ENCODE data around the gene MOB3A.
A peak's percentile ranks its signal among the peaks of the same experiment; 100 is the strongest.
"Not testable (repeated sequence)": the region's sequence is repeated elsewhere in the genome, so short reads cannot be mapped to it uniquely, and the experiment has no call there.

MOB3A gene

DNA sequence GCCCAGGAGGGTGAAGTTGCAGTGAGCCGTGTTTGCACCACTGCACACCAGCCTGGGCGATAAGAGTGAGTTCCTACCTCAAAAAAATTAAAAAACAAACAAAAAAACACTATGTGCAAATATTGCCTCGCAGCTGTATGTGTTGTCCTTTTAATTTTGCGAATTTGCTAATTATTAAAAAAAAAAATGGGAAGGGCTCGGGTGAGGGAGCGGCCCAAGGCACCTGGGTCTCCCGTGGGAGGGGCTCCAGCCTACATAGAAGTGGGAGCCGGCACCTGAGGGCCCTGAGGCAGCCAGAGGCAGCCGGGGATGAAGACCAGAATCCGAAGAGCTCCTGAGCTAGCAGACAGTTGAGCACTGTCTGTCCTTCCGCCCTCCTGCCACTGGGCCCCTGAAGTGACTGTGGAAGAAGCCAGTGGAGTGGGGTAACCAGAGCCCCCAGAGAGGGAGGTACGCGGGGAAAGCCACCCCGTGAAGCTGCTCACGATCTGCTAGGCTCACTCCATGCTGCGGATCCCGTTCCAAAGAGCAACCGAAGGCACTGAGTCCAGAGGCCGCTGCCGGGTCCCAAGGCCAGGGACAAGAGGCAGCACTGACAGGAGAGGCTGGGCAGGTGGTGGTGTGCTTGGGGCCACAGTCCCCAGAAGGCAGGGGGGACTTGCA lies 7.0 kb upstream of the MOB3A start:
- DNase-seq: no peak

DNA sequence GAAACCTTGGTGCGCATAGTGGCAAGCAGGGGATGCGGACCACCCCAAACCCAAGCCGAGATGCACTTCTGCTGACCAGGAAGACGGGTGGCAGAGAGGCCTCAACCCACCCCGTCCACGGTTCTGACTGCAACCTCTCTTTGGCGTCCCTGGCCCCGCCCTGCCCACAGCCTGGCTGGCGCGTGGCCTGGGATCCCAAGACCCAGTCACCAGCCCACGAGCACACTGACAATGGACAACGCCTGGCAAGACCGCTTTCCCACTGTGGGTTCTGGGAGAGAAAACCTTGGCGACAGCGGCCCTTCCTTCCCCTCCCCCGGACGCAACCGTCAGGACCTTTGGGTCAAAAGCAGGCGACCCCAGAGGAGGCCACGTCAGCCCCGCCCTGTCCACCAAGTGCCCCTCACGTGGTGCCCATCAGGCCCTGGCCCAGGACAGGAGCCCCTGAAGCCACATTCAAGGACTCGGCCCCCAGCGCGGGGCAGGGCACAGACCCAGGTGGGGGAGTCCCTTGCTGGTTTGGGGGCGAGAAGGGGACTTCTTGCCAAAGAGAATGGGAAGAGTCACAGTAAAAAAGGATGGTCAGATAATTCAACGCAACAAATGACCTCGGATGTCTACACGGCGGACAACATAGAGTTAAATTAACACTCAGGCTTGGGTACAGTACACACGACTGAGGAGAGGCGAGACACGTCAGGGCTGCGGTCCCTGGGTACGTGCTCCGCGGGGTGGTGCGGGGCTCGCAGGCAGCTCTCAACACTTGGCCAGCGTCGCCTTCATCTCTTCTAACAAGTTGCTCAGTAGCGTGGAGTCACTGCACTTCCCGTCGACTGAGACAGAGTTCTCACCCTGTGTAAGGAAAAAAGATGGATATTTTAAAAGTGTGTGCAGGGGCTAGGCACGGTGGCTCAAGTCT lies 5.5 kb upstream of the MOB3A start:
- DNase-seq: no peak

GRCh38 chr19:2100719-2101061 lies 4.6 kb upstream of the MOB3A start:
- no peak for DNase-seq

GRCh38 chr19:2099937-2100718 lies 4.0 kb upstream of the MOB3A start:
- DNase-seq: no peak

- DNase-seq: no peak
Observed at GRCh38 chr19:2099054-2099501, 3.0 kb upstream of the MOB3A start.

DNA sequence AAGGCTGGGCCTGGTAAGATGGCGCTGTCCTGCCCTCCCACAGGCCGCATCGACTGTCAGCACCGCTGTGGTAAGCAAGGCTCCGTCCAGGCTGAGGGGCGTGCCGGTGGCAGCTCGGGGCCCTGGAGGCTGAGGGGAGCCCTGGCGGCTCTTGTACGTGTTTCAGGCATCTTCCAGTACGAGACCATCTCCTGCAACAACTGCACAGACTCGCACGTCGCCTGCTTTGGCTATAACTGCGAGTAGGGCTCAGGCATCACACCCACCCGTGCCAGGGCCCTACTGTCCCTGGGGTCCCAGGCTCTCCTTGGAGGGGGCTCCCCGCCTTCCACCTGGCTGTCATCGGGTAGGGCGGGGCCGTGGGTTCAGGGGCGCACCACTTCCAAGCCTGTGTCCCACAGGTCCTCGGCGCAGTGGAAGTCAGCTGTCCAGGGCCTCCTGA lies 1.8 kb upstream of the MOB3A start:
- no peak for DNase-seq

DNA sequence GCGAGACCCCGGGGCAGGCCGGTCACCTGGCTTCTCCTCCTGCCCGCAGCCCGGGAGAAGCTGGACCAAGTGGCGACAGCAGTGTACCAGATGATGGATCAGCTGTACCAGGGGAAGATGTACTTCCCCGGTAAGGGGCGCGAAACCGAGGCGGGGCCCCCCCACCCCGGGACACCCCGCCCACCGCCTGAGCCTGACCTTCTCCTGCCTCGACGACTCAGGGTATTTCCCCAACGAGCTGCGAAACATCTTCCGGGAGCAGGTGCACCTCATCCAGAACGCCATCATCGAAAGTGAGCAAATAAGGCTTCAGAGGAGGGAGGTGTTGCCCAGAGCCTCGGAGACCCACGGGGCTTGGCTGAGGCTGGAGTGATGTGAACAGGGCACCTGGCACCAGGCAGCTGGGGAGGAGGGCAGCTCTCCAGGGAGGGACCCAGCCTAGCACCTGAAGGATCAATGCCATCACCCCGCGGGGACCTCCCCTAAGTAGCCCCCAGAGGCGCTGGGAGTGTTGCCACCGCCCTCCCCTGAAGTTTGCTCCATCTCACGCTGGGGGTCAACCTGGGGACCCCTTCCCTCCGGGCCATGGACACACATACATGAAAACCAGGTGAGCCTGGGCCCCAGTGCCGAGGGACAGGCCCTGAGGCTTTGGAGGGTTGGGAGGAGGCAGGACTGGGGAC lies 1.2 kb upstream of the MOB3A start:
- no peak for DNase-seq

DNA sequence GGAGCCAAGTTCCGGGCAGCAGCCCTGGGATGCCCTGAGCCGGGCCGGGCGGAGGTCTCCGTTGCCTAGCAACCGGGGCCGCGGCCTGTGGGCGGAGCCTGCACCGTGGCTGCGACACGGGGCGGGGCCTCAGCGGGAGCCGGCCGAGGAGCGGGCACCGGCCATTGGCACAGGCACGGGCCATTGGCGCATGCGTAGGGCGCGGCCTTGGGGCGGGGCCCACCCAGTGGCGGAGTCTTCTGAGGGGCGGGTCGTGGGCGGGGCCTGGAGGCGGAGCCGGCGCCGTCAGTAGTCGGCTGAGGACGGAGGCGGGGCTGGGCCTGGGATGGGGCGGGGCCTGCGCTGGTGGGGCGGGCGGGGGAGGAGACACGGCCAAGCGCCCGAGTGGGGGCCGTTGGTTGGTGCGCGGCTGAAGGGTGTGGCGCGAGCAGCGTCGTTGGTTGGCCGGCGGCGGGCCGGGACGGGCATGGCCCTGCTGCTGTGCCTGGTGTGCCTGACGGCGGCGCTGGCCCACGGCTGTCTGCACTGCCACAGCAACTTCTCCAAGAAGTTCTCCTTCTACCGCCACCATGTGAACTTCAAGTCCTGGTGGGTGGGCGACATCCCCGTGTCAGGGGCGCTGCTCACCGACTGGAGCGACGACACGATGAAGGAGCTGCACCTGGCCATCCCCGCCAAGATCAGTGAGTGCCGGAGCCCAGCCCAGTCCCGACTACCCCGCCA lies 515 bp upstream of the MOB3A start, which contains the start of gene IZUMO4:
IZUMO4 (plus strand) TSS at position 436 of the 723 bp plus-strand sequence; CDS start at position 467, 31 bp downstream.
- DNase-seq: peak; percentile 98

DNA sequence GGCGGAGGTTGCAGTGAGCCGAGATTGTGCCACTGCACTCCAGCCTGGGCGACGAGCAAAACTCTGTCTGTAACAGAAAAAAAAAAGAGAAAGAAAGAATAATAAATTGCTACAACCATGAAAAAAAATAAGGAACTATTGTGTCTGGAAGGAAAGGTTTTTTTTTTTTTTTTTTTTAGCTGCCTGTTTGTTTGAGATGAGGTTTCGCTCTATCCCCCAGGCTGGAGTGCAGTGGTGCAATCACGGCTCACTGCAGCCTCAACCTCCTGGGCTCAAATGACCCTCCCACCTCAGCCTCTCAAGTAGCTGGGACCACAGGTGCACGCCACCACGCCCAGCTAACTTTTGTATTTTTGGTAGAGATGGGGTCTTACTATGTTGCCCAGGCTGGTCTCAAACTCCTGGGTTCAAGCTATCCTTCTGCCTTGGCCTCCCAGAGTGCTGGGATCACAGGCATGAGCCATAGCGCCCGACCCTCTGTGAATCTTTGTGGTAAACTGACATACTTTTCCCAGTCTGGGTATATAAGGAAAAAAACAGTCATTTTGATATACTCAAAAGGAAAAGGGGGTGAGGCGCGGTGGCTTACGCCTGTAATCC lies 4.1 kb downstream of the MOB3A start:
- DNase-seq: not testable (repeated sequence)

GRCh38 chr19:2089727-2090053 lies 6.4 kb downstream of the MOB3A start:
- DNase-seq: no peak

- DNase-seq: no peak
Observed at GRCh38 chr19:2089001-2089711, 7.0 kb downstream of the MOB3A start.

- no peak for DNase-seq
Observed at GRCh38 chr19:2087621-2088100, 8.5 kb downstream of the MOB3A start.

- not testable (repeated sequence) for DNase-seq
Observed at GRCh38 chr19:2086695-2087620, 9.2 kb downstream of the MOB3A start.

- no peak for DNase-seq
Observed at GRCh38 chr19:2084993-2085720, 11.0 kb downstream of the MOB3A start.

- no peak for DNase-seq
Observed at GRCh38 chr19:2083174-2083854, 12.8 kb downstream of the MOB3A start.

DNA sequence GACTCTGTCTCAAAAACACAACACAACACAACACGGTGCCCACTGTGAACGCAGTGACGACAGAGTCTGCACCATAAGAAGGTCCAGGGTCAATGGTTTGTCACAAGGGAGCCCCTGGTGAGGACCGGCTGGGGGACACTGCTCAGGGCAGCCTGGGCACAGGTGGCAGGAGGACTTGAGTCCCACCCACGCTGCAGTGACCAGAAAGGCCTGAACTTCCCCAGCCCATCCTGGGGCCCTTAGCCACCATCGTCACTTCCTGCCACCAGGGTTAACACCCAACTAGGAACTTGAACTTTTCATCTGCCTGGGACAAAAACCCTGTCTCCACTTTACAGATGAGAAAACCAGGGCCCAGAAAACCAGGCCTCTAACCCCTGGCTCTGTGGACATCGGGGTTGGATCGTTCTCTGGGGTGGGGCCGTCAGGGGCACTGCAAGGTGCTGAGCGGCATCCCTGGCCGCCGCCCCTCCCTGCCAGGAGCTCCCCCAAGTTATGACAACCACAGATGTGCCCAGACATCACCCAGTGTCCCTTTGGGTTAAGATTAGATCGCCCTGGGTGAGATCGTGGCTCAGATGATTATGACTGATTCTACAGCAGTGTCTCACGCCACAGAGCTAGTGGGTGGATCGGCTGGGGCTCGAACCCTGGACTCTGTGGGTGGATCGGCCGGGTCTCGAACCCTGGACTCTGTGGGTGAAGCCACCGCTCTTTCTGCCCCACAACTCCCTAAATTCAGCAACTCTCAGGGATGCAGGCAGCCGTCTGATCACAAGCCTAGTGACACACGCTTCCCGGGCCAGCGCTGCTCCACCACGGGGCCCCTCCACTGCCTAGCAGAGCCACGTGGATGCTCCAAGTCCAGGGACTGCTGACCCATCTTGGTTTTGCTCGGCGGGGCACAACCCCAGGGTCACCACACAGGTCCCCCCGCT lies 14.0 kb downstream of the MOB3A start:
- DNase-seq: no peak

DNA sequence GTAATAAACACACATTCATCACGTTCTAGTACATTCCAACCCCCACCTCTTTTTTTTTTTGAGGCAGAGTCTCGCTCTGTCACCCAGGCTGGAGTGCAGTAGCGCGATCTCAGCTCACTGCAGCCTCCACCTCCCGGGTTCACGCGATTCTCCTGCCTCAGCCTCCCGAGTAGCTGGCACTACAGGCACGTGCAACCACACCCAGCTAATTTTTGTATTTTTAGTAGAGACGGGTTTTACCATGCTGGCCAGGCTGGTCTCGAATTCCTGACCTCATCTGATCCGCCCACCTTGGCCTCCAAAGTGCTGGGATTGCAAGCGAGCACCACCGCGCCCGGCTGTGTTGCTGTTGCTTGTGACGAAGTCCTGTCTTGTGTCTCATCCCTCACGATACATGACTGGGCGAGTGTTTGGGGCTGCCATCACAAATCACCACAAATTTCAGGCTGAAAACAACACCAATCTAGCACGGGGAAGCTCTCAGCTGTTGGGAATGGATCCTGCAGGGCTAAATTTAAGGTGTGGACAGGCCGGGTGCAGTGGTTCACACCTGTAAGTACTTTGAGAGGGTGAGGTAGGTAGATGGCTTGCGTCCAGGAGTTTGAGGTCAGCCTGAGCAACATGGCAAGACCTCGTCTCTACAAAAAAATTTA lies 15.7 kb downstream of the MOB3A start:
- no peak for DNase-seq

Measured in NCI-H2107 (cell line).